Measurements from ENCODE around the gene FKBP2. TPM values are rescaled to one million over a fixed set of nuclear protein-coding genes. Genes with fewer than 3 reads are reported as not detected.

Gene FKBP2
- total and polyA plus RNA-seq, 4 donors, result 60.8 to 241 (median 124) TPM

- WGBS, result 82% methylated on average over 23 of the region's 23 CpGs
- Histone ChIP-seq H3K9me3 (ENCODE audit: control insufficient read depth in 4 of 4, low read length in 3 of 4) (no peaks in the 10 kb centered on the region), H3K9ac (ENCODE audit: low read depth in 1 of 2, low read length in 2 of 2) (no peak overlapping the region), H3K27me3 (ENCODE audit: control insufficient read depth in 4 of 4, insufficient read depth in 4 of 4, low read length in 3 of 4) (no peaks in the 10 kb centered on the region), H3K4me3 (ENCODE audit: low read depth in 1 of 3, low read length in 3 of 3) (peak overlapping the region in 1 of 3 donors; percentile 38), H3K27ac (ENCODE audit: low read depth in 1 of 2, low read length in 2 of 2) (peak overlapping the region; percentile 82 to 83), H3K36me3 (ENCODE audit: control insufficient read depth in 4 of 4, insufficient read depth in 3 of 4, low read depth in 1 of 4, low read length in 3 of 4) (peaks cover 9 to 22% (median 17%) of the 10 kb centered on the region in 4 donors), H3K4me1 (ENCODE audit: control insufficient read depth in 4 of 4, insufficient read depth in 4 of 4, low read length in 3 of 4) (peaks cover 0 to 12% (median 2%) of the 10 kb centered on the region in 4 donors)
- DNase-seq (ENCODE audit: low spot score), result no peak
- no peak for TF ChIP-seq FOXA2 (IDR thresholded peaks at IDR 0.05)
- no peak for TF ChIP-seq ZBTB33 (IDR thresholded peaks at IDR 0.05)
- TF ChIP-seq ATF3 (IDR thresholded peaks at IDR 0.05), result no peak
- TF ChIP-seq CTCF (IDR thresholded peaks at IDR 0.05; ENCODE audit: low read depth, low read length, missing input control), result no peak
- no peak for TF ChIP-seq RXRA (IDR thresholded peaks at IDR 0.05)
- no peak for TF ChIP-seq SP1 (IDR thresholded peaks at IDR 0.05)
- TF ChIP-seq HNF4G (IDR thresholded peaks at IDR 0.05), result no peak
- TF ChIP-seq RAD21 (IDR thresholded peaks at IDR 0.05), result no peak
- no peak for TF ChIP-seq JUND (IDR thresholded peaks at IDR 0.05)
- no peak for TF ChIP-seq TAF1 (conservative IDR thresholded peaks at IDR 0.05)
- TF ChIP-seq FOXA1 (IDR thresholded peaks at IDR 0.05), result no peak
- no peak for TF ChIP-seq MAX (IDR thresholded peaks at IDR 0.05)
- TF ChIP-seq GABPA (IDR thresholded peaks at IDR 0.05 in 1 of 2, conservative IDR thresholded peaks at IDR 0.05 in 1 of 2), result no peak
- TF ChIP-seq NR2F2 (IDR thresholded peaks at IDR 0.05), result no peak
- no peak for TF ChIP-seq YY1 (IDR thresholded peaks at IDR 0.05)
- TF ChIP-seq REST (IDR thresholded peaks at IDR 0.05), result no peak
- TF ChIP-seq HNF4A (conservative IDR thresholded peaks at IDR 0.05), result no peak
- no peak for TF ChIP-seq EGR1 (IDR thresholded peaks at IDR 0.05; ENCODE audit: low read depth in 2 of 2)
These were observed 32.7 kb upstream of the FKBP2 start for GRCh38 chr11:64208086-64208795.

Data from liver (tissue), 9 donors.